Mononuclear cell (primary cell): Measurements from ENCODE around the gene SLC10A7. TPM values are rescaled to one million over a fixed set of nuclear protein-coding genes. Genes with fewer than 3 reads are reported as not detected.

ENCODE experiments used
- H3K27me3 ChIP-seq: 2 replicates; pipeline ENCODE4 v1.6.0; 2011; ENCODE audit warnings: low read length, control low read depth; ENCODE audit not compliant: insufficient read depth
- H3K4me1 ChIP-seq: 2 replicates; pipeline ENCODE4 v1.5.1; 2011; ENCODE audit warnings: mild to moderate bottlenecking, low read length, control low read depth; ENCODE audit not compliant: insufficient read depth
- H3K4me3 ChIP-seq: 2 replicates; pipeline ENCODE4 v1.5.1; 2011; ENCODE audit warnings: mild to moderate bottlenecking, low read length, moderate library complexity
- H3K9me3 ChIP-seq: 2 replicates; pipeline ENCODE4 v1.5.1; 2011; ENCODE audit warnings: low read depth, mild to moderate bottlenecking, control low read depth, low read length
- total RNA-seq: library from RNA; depleted of rRNA; stranded (reverse); fragments of >200 nt; gene quantifications from one replicate; pipeline ENCODE4 v1.2.3, GENCODE V29; 2012

The SLC10A7 gene
- total RNA-seq, 1 donor: 12.8 TPM

DNA sequence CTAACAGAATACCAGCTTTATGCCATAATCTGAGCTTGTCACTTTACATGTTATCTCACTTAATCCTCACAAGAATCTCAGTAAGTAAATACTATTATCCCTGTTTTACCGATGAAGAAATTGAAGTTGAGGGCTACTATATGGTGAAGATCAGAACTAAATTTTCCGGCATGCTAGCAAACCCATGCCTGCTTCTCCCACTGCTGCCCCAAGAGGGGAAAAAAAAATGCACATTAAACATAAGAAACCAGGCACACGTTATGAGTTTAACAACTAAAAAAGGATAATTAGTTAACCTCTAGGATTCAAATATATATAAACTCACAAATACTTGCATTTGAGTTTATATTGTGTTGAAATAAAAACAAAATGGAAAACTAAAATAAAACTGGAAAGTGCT lies 10.8 kb downstream of the SLC10A7 start:
- Histone ChIP-seq H3K4me3 (no peak overlapping the region), H3K4me1 (peaks cover 6% of the 10 kb centered on the region), H3K9me3 (no peaks in the 10 kb centered on the region)

GRCh38 chr4:146508229-146508939 lies 13.4 kb downstream of the SLC10A7 start:
- Histone ChIP-seq H3K4me3 (no peak overlapping the region), H3K9me3 (no peaks in the 10 kb centered on the region), H3K27me3 (no peaks in the 10 kb centered on the region), H3K4me1 (peaks cover 6% of the 10 kb centered on the region)

More for the DNA sequence above, 10.8 kb downstream of the SLC10A7 start:
- H3K27me3 ChIP-seq: no peaks in the 10 kb centered on the region

- H3K27me3 ChIP-seq: no peaks in the 10 kb centered on the region
- H3K4me3 ChIP-seq: no peak overlapping the region
- no peaks in the 10 kb centered on the region for H3K9me3 ChIP-seq
- H3K4me1 ChIP-seq: peaks cover 6% of the 10 kb centered on the region
Observed at GRCh38 chr4:146507632-146508031, 14.1 kb downstream of the SLC10A7 start.

- H3K4me3 ChIP-seq: no peak overlapping the region
- no peaks in the 10 kb centered on the region for H3K9me3 ChIP-seq
- peaks cover under 1% of the 10 kb centered on the region for H3K4me1 ChIP-seq
- no peaks in the 10 kb centered on the region for H3K27me3 ChIP-seq
Observed at GRCh38 chr4:146506272-146506671, 15.5 kb downstream of the SLC10A7 start.

GRCh38 chr4:146500216-146500615 lies 21.5 kb downstream of the SLC10A7 start:
- no peaks in the 10 kb centered on the region for H3K9me3 ChIP-seq
- no peaks in the 10 kb centered on the region for H3K27me3 ChIP-seq
- H3K4me3 ChIP-seq: no peak overlapping the region
- peaks cover 3% of the 10 kb centered on the region for H3K4me1 ChIP-seq

DNA sequence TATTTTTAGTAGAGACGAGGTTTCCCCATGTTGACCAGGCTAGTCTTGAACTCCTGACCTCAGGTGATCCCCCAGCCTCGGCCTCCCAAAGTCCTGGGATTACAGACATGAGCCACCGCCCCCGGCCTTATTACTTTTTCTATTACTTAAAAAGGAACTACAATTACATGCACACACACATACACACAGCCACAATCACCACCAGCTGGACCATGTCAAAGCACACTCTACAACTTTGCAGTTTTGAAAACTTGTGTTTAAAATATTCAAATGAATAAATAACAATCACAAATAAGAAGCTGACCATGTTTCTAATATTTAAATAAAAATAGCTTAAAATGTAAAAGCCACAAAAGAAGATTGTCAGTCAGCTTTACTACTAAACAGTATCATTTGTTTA lies 23.4 kb downstream of the SLC10A7 start:
- Histone ChIP-seq H3K9me3 (no peaks in the 10 kb centered on the region), H3K4me1 (peaks cover 3% of the 10 kb centered on the region), H3K4me3 (no peak overlapping the region), H3K27me3 (no peaks in the 10 kb centered on the region)

DNA sequence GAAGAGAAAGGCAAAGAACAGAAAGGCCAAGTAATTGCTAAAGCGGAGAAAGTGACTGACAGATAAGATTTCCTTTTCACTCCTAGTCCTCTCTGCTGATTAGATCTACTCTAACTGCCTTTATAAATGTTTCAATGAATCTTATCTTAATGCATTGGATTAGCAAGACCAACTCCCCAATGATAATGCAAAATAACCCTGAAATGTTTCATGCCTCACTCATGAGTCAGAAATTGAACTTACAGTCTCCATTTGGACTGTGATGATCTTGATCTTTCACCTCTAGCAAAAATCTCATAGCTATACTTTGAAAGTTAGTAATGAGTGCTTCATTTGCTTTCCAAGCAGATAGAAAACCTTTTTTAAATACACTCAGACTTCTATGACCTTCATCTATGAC lies 26.5 kb downstream of the SLC10A7 start:
- Histone ChIP-seq H3K27me3 (no peaks in the 10 kb centered on the region), H3K4me1 (peaks cover 3% of the 10 kb centered on the region), H3K4me3 (no peak overlapping the region), H3K9me3 (no peaks in the 10 kb centered on the region)

GRCh38 chr4:146494143-146494542 lies 27.6 kb downstream of the SLC10A7 start:
- Histone ChIP-seq H3K27me3 (no peaks in the 10 kb centered on the region), H3K9me3 (no peaks in the 10 kb centered on the region), H3K4me1 (peaks cover 3% of the 10 kb centered on the region), H3K4me3 (no peak overlapping the region)

- Histone ChIP-seq H3K4me3 (no peak overlapping the region), H3K27me3 (no peaks in the 10 kb centered on the region), H3K9me3 (no peaks in the 10 kb centered on the region), H3K4me1 (no peaks in the 10 kb centered on the region)
Observed at GRCh38 chr4:146490106-146490505, 31.6 kb downstream of the SLC10A7 start.

- Histone ChIP-seq H3K4me3 (no peak overlapping the region), H3K4me1 (no peaks in the 10 kb centered on the region), H3K9me3 (peaks cover 6% of the 10 kb centered on the region), H3K27me3 (no peaks in the 10 kb centered on the region)
Observed at GRCh38 chr4:146488495-146489174, 33.1 kb downstream of the SLC10A7 start.

GRCh38 chr4:146486565-146486964 lies 35.2 kb downstream of the SLC10A7 start:
- Histone ChIP-seq H3K4me1 (no peaks in the 10 kb centered on the region), H3K4me3 (no peak overlapping the region), H3K27me3 (no peaks in the 10 kb centered on the region), H3K9me3 (peaks cover 22% of the 10 kb centered on the region)

DNA sequence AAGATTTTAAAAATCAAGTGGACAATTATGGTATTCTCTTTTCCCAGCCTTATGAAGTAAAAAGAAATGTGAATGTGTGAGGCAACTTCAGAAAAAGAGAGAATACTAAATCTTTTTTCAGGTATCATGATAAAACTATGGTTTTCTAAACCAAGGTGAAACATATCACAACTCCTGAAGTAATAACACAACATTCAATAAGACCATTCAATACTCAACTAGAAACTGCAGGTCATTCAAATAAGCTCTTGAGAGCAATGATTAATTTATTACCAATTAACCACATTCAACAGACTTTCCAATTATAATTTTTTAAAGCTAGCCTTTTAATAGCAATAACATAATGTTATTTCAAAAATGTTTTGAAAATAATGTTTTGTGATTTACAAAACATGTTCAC lies 35.8 kb downstream of the SLC10A7 start:
- Histone ChIP-seq H3K4me3 (no peak overlapping the region), H3K4me1 (no peaks in the 10 kb centered on the region), H3K9me3 (peaks cover 22% of the 10 kb centered on the region), H3K27me3 (no peaks in the 10 kb centered on the region)

DNA sequence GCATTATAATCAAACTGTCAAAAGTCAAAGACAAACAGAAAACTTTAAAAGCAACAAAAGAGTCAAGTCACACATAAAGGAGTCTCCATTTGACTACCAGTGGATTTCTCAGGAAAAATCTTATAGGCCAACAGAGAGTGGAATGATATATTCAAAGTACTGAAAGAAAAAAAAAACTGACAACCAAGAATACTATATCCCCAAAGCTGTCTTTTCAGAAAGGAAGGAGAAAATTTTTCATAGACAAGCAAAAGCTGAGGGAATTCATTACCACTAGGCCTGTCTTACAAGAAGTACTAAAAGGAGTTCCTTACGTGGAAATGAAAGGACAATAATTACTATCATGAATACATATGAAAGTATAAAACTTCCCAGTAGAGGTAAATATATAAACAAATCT lies 39.0 kb downstream of the SLC10A7 start:
- Histone ChIP-seq H3K4me3 (no peak overlapping the region), H3K4me1 (no peaks in the 10 kb centered on the region), H3K9me3 (peaks cover 22% of the 10 kb centered on the region), H3K27me3 (no peaks in the 10 kb centered on the region)

- no peaks in the 10 kb centered on the region for H3K27me3 ChIP-seq
- H3K4me3 ChIP-seq: no peak overlapping the region
- no peaks in the 10 kb centered on the region for H3K4me1 ChIP-seq
- peaks cover 22% of the 10 kb centered on the region for H3K9me3 ChIP-seq
Observed at GRCh38 chr4:146481246-146481645, 40.5 kb downstream of the SLC10A7 start.

- H3K4me1 ChIP-seq: no peaks in the 10 kb centered on the region
- H3K27me3 ChIP-seq: no peaks in the 10 kb centered on the region
- peaks cover 10% of the 10 kb centered on the region for H3K9me3 ChIP-seq
- no peak overlapping the region for H3K4me3 ChIP-seq
Observed at GRCh38 chr4:146478009-146478408, 43.7 kb downstream of the SLC10A7 start.

GRCh38 chr4:146477054-146477453 lies 44.7 kb downstream of the SLC10A7 start:
- Histone ChIP-seq H3K27me3 (no peaks in the 10 kb centered on the region), H3K9me3 (peaks cover under 1% of the 10 kb centered on the region), H3K4me1 (no peaks in the 10 kb centered on the region), H3K4me3 (no peak overlapping the region)
